Neural progenitor cell (in vitro differentiated cells): ENCODE results near the gene SGCD. TPM values are rescaled to one million over a fixed set of nuclear protein-coding genes. Genes with fewer than 3 reads are reported as not detected.

Source experiments
- DNase-seq: peaks from one replicate; pipeline ENCODE4 v3.0.0-alpha.2; 2016; ENCODE audit warnings: low spot score
- H2AFZ ChIP-seq: fragments of 200-600 bp; sonication (generic); replicated peaks from 2 replicates; pipeline ENCODE4 v1.6.1; 2016; ENCODE audit warnings: antibody characterized with exemption
- H3F3A ChIP-seq: fragments of 200-600 bp; sonication (generic); 2 replicates; pipeline ENCODE4 v1.6.1; 2016; ENCODE audit warnings: antibody characterized with exemption, low read depth
- H3K27ac ChIP-seq: fragments of 200-600 bp; sonication (generic); 2 replicates; pipeline ENCODE4 v1.5.1; 2016; ENCODE audit warnings: mild to moderate bottlenecking
- H3K27me3 ChIP-seq: fragments of 200-600 bp; sonication (generic); 2 replicates; pipeline ENCODE4 v1.6.1; 2016; ENCODE audit warnings: mild to moderate bottlenecking, moderate library complexity
- H3K36me3 ChIP-seq: fragments of 200-600 bp; sonication (generic); 2 replicates; pipeline ENCODE4 v1.5.1; 2016
- H3K4me1 ChIP-seq: fragments of 200-600 bp; sonication (generic); 2 replicates; pipeline ENCODE4 v1.6.1; 2016; ENCODE audit warnings: mixed run types
- H3K4me2 ChIP-seq: fragments of 200-600 bp; sonication (generic); 2 replicates; pipeline ENCODE4 v1.6.1; 2016
- H3K4me3 ChIP-seq: fragments of 200-600 bp; sonication (generic); 2 replicates; pipeline ENCODE4 v1.5.1; 2016
- H3K79me2 ChIP-seq: fragments of 200-600 bp; sonication (generic); 2 replicates; pipeline ENCODE4 v1.6.1; 2016; ENCODE audit warnings: low read depth
- H3K9ac ChIP-seq: fragments of 200-600 bp; sonication (generic); 2 replicates; pipeline ENCODE4 v1.6.1; 2016
- H3K9me3 ChIP-seq: fragments of 200-600 bp; sonication (generic); 2 replicates; pipeline ENCODE4 v1.5.1; 2016; ENCODE audit warnings: low read depth
- H4K20me1 ChIP-seq: fragments of 200-600 bp; sonication (generic); 2 replicates; pipeline ENCODE4 v1.6.1; 2016; ENCODE audit warnings: low read depth
- H3K27ac Mint-ChIP-seq: 3 replicates; pipeline ENCODE4 v1.8.0; 2021; ENCODE audit warnings: mixed read lengths
- H3K27me3 Mint-ChIP-seq: 2 replicates; pipeline ENCODE4 v1.8.0; 2022; ENCODE audit warnings: low read depth, mild to moderate bottlenecking, inconsistent platforms, moderate library complexity, mixed read lengths; ENCODE audit not compliant: insufficient read depth
- H3K36me3 Mint-ChIP-seq: 3 replicates; pipeline ENCODE4 v1.8.0; 2021; ENCODE audit warnings: mixed read lengths
- H3K4me1 Mint-ChIP-seq: 3 replicates; pipeline ENCODE4 v1.8.0; 2021; ENCODE audit warnings: mixed read lengths
- H3K4me3 Mint-ChIP-seq: 3 replicates; pipeline ENCODE4 v1.8.0; 2021; ENCODE audit warnings: mild to moderate bottlenecking, moderate library complexity, mixed read lengths
- H3K9me3 Mint-ChIP-seq: 3 replicates; pipeline ENCODE4 v1.8.0; 2020; ENCODE audit warnings: mixed read lengths
- EZH2 ChIP-seq: fragments of 200-600 bp; sonication (generic); IDR thresholded peaks from 2 replicates; pipeline ENCODE4 v1.6.1; 2017; ENCODE audit warnings: antibody characterized with exemption, mild to moderate bottlenecking, moderate library complexity
- EZH2phosphoT487 ChIP-seq: fragments of 200-600 bp; sonication (generic); IDR thresholded peaks from 2 replicates; pipeline ENCODE4 v1.6.1; 2017; ENCODE audit warnings: antibody characterized with exemption
- total RNA-seq: library from RNA; depleted of rRNA; stranded (reverse); fragments of >200 nt; gene quantifications from 2 replicates; pipeline ENCODE4 v1.2.3, GENCODE V29; 2015; ENCODE audit warnings: low replicate concordance
- TF ChIP-seq, protein P1 (sequence below): fragments of 200-600 bp; sonication (generic); IDR thresholded peaks from 2 replicates; pipeline ENCODE4 v1.5.1; 2017; ENCODE audit warnings: antibody characterized with exemption, mild to moderate bottlenecking

The SGCD gene
- total RNA-seq, 1 donor from 2014 or later: not detected

DNA sequence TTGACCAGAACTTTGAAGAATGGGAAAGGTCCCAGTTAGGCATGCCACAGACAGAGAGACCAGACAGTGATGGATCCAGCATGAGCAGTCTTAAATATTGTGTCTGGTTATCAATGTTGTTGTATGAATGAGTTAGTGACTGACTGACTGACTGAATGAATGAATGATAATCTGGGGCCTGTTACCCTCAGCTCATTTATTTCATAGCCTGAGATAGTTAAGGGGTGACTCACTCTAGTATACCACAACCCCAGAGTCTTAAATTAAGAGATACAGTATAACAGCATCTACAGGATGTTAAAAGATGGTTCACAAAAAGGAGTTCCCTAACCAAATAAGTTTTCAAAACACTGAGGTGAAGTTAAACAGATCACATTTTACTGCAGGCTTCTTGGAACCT, 133.5 kb downstream of the SGCD start:
- Mint-ChIP-seq H3K4me3 (no peak overlapping the region), H3K9me3 (no peaks in the 10 kb centered on the region), H3K4me1 (no peaks in the 10 kb centered on the region), H3K27me3 (peaks cover 9% of the 10 kb centered on the region), H3K27ac (no peak overlapping the region), H3K36me3 (no peaks in the 10 kb centered on the region)
- Histone ChIP-seq H3K9me3 (no peaks in the 10 kb centered on the region), H3K79me2 (no peaks in the 10 kb centered on the region), H3F3A (no peaks in the 10 kb centered on the region), H4K20me1 (no peaks in the 10 kb centered on the region), H3K27me3 (no peaks in the 10 kb centered on the region), H3K4me3 (no peak overlapping the region), H3K36me3 (no peaks in the 10 kb centered on the region), H3K4me1 (no peaks in the 10 kb centered on the region), H2AFZ (no peak overlapping the region), H3K9ac (no peak overlapping the region), H3K4me2 (no peak overlapping the region), H3K27ac (no peak overlapping the region)
- TF ChIP-seq, protein P1, sequence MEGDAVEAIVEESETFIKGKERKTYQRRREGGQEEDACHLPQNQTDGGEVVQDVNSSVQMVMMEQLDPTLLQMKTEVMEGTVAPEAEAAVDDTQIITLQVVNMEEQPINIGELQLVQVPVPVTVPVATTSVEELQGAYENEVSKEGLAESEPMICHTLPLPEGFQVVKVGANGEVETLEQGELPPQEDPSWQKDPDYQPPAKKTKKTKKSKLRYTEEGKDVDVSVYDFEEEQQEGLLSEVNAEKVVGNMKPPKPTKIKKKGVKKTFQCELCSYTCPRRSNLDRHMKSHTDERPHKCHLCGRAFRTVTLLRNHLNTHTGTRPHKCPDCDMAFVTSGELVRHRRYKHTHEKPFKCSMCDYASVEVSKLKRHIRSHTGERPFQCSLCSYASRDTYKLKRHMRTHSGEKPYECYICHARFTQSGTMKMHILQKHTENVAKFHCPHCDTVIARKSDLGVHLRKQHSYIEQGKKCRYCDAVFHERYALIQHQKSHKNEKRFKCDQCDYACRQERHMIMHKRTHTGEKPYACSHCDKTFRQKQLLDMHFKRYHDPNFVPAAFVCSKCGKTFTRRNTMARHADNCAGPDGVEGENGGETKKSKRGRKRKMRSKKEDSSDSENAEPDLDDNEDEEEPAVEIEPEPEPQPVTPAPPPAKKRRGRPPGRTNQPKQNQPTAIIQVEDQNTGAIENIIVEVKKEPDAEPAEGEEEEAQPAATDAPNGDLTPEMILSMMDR: no peak
- no peak for TF ChIP-seq EZH2
- TF ChIP-seq EZH2phosphoT487: no peak
- no peak for DNase-seq

GRCh38 chr5:156466871-156467270, 139.9 kb downstream of the SGCD start:
- Histone ChIP-seq H3F3A (no peaks in the 10 kb centered on the region), H4K20me1 (no peaks in the 10 kb centered on the region), H3K9ac (no peak overlapping the region), H2AFZ (no peak overlapping the region), H3K79me2 (no peaks in the 10 kb centered on the region), H3K9me3 (no peaks in the 10 kb centered on the region), H3K27me3 (no peaks in the 10 kb centered on the region), H3K4me2 (no peak overlapping the region), H3K4me3 (no peak overlapping the region), H3K4me1 (no peaks in the 10 kb centered on the region), H3K36me3 (no peaks in the 10 kb centered on the region), H3K27ac (no peak overlapping the region)
- Mint-ChIP-seq H3K9me3 (no peaks in the 10 kb centered on the region), H3K27me3 (no peaks in the 10 kb centered on the region), H3K4me1 (no peaks in the 10 kb centered on the region), H3K27ac (no peak overlapping the region), H3K36me3 (no peaks in the 10 kb centered on the region), H3K4me3 (no peak overlapping the region)
- DNase-seq: no peak
- no peak for TF ChIP-seq EZH2
- TF ChIP-seq, protein P1: no peak
- no peak for TF ChIP-seq EZH2phosphoT487

DNA sequence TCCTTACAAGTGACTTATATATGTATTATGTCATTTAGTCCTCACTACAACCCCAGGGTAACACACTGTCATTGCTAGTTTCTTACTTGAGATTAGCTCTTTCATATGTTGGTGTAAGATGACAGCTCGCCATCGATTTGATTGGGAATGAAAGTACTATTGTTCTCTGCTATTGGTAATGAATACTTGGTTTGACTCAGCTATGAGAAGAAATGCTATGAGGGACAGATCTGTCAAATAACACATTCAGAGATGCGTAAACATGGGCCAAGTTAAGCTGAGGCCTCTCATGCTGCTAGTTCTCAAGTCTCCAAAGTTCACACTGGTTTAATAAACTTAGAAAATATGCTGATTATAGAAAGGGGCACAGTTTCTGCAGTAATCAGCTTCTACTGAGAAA, 142.7 kb downstream of the SGCD start:
- Histone ChIP-seq H3K4me3 (no peak overlapping the region), H3K9me3 (no peaks in the 10 kb centered on the region), H3K9ac (no peak overlapping the region), H3K4me2 (no peak overlapping the region), H3K79me2 (no peaks in the 10 kb centered on the region), H3K27ac (no peak overlapping the region), H2AFZ (no peak overlapping the region), H3F3A (no peaks in the 10 kb centered on the region), H4K20me1 (no peaks in the 10 kb centered on the region), H3K4me1 (no peaks in the 10 kb centered on the region), H3K36me3 (no peaks in the 10 kb centered on the region), H3K27me3 (no peaks in the 10 kb centered on the region)
- TF ChIP-seq EZH2phosphoT487: no peak
- TF ChIP-seq EZH2: no peak
- TF ChIP-seq, protein P1: no peak
- no peak overlapping the region for H3K4me3 Mint-ChIP-seq
- H3K27ac Mint-ChIP-seq: no peak overlapping the region
- DNase-seq: no peak
- H3K9me3 Mint-ChIP-seq: no peaks in the 10 kb centered on the region
- H3K27me3 Mint-ChIP-seq: peaks cover 3% of the 10 kb centered on the region
- H3K36me3 Mint-ChIP-seq: no peaks in the 10 kb centered on the region
- peaks cover 7% of the 10 kb centered on the region for H3K4me1 Mint-ChIP-seq

DNA sequence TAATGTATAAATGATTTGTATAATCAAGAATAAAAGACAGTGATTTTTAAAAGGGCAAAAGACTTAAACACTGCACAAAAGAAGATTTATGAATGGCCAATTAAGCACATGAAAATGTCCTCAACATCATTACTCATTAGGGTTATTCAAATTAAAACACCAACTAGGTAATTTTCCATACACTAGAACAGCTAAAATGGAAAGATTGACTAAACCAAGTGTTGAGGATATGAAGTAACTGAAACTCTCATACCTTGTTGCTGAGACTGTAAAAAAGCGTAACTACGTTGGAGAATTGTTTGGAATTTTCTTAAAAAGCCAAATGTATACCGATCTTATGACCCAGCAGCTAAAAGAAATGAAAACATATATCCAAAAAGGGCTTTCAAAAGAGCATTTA, 144.9 kb downstream of the SGCD start:
- Histone ChIP-seq H3K4me1 (peaks cover 8% of the 10 kb centered on the region), H3K36me3 (no peaks in the 10 kb centered on the region), H3K79me2 (no peaks in the 10 kb centered on the region), H3K9me3 (no peaks in the 10 kb centered on the region), H3K4me2 (no peak overlapping the region), H2AFZ (no peak overlapping the region), H3F3A (no peaks in the 10 kb centered on the region), H3K4me3 (no peak overlapping the region), H3K27ac (no peak overlapping the region), H4K20me1 (no peaks in the 10 kb centered on the region), H3K27me3 (no peaks in the 10 kb centered on the region), H3K9ac (no peak overlapping the region)
- H3K27me3 Mint-ChIP-seq: peaks cover 8% of the 10 kb centered on the region
- no peak overlapping the region for H3K27ac Mint-ChIP-seq
- H3K4me1 Mint-ChIP-seq: peaks cover 28% of the 10 kb centered on the region
- no peaks in the 10 kb centered on the region for H3K9me3 Mint-ChIP-seq
- TF ChIP-seq, protein P1: no peak
- TF ChIP-seq EZH2 (no peak), EZH2phosphoT487 (no peak)
- no peak for DNase-seq
- no peak overlapping the region for H3K4me3 Mint-ChIP-seq
- no peaks in the 10 kb centered on the region for H3K36me3 Mint-ChIP-seq
